HG03520 (cell line): ENCODE results near the gene TDRD1.

Experiments used
- ATAC-seq: cut with Tn5 transposase; IDR thresholded peaks from one replicate; pipeline ENCODE4 v1.9.1; 2021; ENCODE audit warnings: mild to moderate bottlenecking, moderate library complexity; ENCODE audit not compliant: unreplicated experiment

TDRD1 gene

GRCh38 chr10:114228156-114228555 is 49.0 kb downstream of the TDRD1 start:
- no peak for ATAC-seq

GRCh38 chr10:114232561-114233176 is 53.5 kb downstream of the TDRD1 start:
- no peak for ATAC-seq

GRCh38 chr10:114233482-114233881 is 54.3 kb downstream of the TDRD1 start:
- no peak for ATAC-seq

GRCh38 chr10:114234132-114234531 is 55.0 kb downstream of the TDRD1 start:
- no peak for ATAC-seq

GRCh38 chr10:114239117-114239993 is 60.2 kb downstream of the TDRD1 start, which contains the start of gene VWA2:
TSS of gene VWA2 (plus strand) at chr10:114239254. CDS start at chr10:114248714, 9,460 bp downstream.
- no peak for ATAC-seq

- ATAC-seq: no peak
These were observed 60.8 kb downstream of the TDRD1 start for GRCh38 chr10:114239994-114240345.

GRCh38 chr10:114242235-114242634 is 63.1 kb downstream of the TDRD1 start:
- no peak for ATAC-seq

- no peak for ATAC-seq
These were observed 64.5 kb downstream of the TDRD1 start for GRCh38 chr10:114243661-114244060.

GRCh38 chr10:114244126-114244525 is 65.0 kb downstream of the TDRD1 start:
- no peak for ATAC-seq

- ATAC-seq: no peak
These were observed 66.1 kb downstream of the TDRD1 start for GRCh38 chr10:114245121-114245791.

- ATAC-seq: no peak
These were observed 67.6 kb downstream of the TDRD1 start for GRCh38 chr10:114246679-114247305.

GRCh38 chr10:114250236-114250635 is 71.1 kb downstream of the TDRD1 start:
- no peak for ATAC-seq

- no peak for ATAC-seq
These were observed 71.6 kb downstream of the TDRD1 start for GRCh38 chr10:114250716-114251115.

- ATAC-seq: no peak
These were observed 72.9 kb downstream of the TDRD1 start for GRCh38 chr10:114252092-114252491.

GRCh38 chr10:114252883-114253282 is 73.7 kb downstream of the TDRD1 start:
- no peak for ATAC-seq

GRCh38 chr10:114255227-114255626 is 76.1 kb downstream of the TDRD1 start:
- ATAC-seq: no peak

- no peak for ATAC-seq
These were observed 77.0 kb downstream of the TDRD1 start for GRCh38 chr10:114256008-114256765.

GRCh38 chr10:114256822-114257221 is 77.7 kb downstream of the TDRD1 start:
- no peak for ATAC-seq

- no peak for ATAC-seq
These were observed 78.3 kb downstream of the TDRD1 start for GRCh38 chr10:114257498-114257897.

- no peak for ATAC-seq
These were observed 79.2 kb downstream of the TDRD1 start for GRCh38 chr10:114258274-114258840.
